Fibroblast of the aortic adventitia (primary cell): Measurements from ENCODE around the gene DMAC2. TPM values are rescaled to one million over a fixed set of nuclear protein-coding genes. Genes with fewer than 3 reads are reported as not detected.

ENCODE experiments used
- DNase-seq: peaks from one replicate; pipeline ENCODE4 v3.0.0-alpha.2; 2010; ENCODE audit warnings: low read depth
- H3K4me3 ChIP-seq: 2 replicates; pipeline ENCODE4 v1.5.1; 2011; ENCODE audit warnings: low read depth, mild to moderate bottlenecking, control low read depth, low read length, moderate library complexity
- CTCF ChIP-seq: IDR thresholded peaks from 2 replicates; pipeline ENCODE4 v1.5.1; 2011; ENCODE audit warnings: mild to moderate bottlenecking, low read length, control low read depth, inconsistent platforms; ENCODE audit not compliant: insufficient read depth
- total RNA-seq: library from RNA; depleted of rRNA; stranded (reverse); fragments of >200 nt; gene quantifications from 2 replicates; pipeline ENCODE4 v1.2.3, GENCODE V29; 2012; ENCODE audit warnings: low replicate concordance

Gene DMAC2
- total RNA-seq, 1 donor = 29.3 TPM

- H3K4me3 ChIP-seq = peak overlapping the region; percentile 89
- no peak for DNase-seq
- TF ChIP-seq CTCF = no peak
Observed at GRCh38 chr19:41398598-41398997, 41.1 kb downstream of the DMAC2 start.

- TF ChIP-seq CTCF = no peak
- H3K4me3 ChIP-seq = peak overlapping the region; percentile 89
- DNase-seq = no peak
Observed at GRCh38 chr19:41398050-41398418, 41.7 kb downstream of the DMAC2 start.

GRCh38 chr19:41397086-41398049, 42.3 kb downstream of the DMAC2 start, which contains the start of the genes BCKDHA and EXOSC5:
Gene BCKDHA (plus strand): TSS chr19:41397818. CDS start chr19:41397828, 10 bp downstream.
Gene EXOSC5 (minus strand): TSS chr19:41397359. CDS start chr19:41397328, 31 bp downstream.
- no peak for TF ChIP-seq CTCF
- peak within 1 kb of the TSS; percentile 99 for H3K4me3 ChIP-seq
- DNase-seq = peak; percentile 100

- no peak overlapping the region for H3K4me3 ChIP-seq
- no peak for DNase-seq
- no peak for TF ChIP-seq CTCF
Observed at GRCh38 chr19:41395355-41395754, 44.4 kb downstream of the DMAC2 start.

GRCh38 chr19:41392775-41393174, 46.9 kb downstream of the DMAC2 start:
- no peak overlapping the region for H3K4me3 ChIP-seq
- no peak for DNase-seq
- no peak for TF ChIP-seq CTCF

- no peak for TF ChIP-seq CTCF
- H3K4me3 ChIP-seq = no peak overlapping the region
- DNase-seq = no peak
Observed at GRCh38 chr19:41391618-41392017, 48.1 kb downstream of the DMAC2 start.

GRCh38 chr19:41386442-41386841, 53.3 kb downstream of the DMAC2 start:
- no peak for TF ChIP-seq CTCF
- H3K4me3 ChIP-seq = no peak overlapping the region
- DNase-seq = no peak
